Adrenal gland (tissue), 5 donors: ENCODE measurements around the gene RAB11FIP2.

ENCODE experiments used
- CTCF ChIP-seq, 6 experiments: fragments of 450-650 bp in 4 of 6; fragments of 200-600 bp in 2 of 6; sonication (generic) in 1 of 6; IDR thresholded peaks; 1 replicate in 5 of 6; 2 replicates in 1 of 6; pipeline versions ENCODE4 v1.5.1 to v1.8.0; 2016 to 2021; ENCODE audit warnings: antibody characterized with exemption in 6 of 6, mild to moderate bottlenecking in 2 of 6, moderate library complexity in 1 of 6
- POLR2A ChIP-seq, 2 donors: fragments of 450-650 bp; IDR thresholded peaks; one replicate each; pipeline ENCODE4 v1.6.1; 2017; ENCODE audit warnings: antibody characterized with exemption in 2 of 2, mild to moderate bottlenecking in 2 of 2, moderate library complexity in 1 of 2
- donor health status: DM: no; HTN: no; CAD: no.

DNA sequence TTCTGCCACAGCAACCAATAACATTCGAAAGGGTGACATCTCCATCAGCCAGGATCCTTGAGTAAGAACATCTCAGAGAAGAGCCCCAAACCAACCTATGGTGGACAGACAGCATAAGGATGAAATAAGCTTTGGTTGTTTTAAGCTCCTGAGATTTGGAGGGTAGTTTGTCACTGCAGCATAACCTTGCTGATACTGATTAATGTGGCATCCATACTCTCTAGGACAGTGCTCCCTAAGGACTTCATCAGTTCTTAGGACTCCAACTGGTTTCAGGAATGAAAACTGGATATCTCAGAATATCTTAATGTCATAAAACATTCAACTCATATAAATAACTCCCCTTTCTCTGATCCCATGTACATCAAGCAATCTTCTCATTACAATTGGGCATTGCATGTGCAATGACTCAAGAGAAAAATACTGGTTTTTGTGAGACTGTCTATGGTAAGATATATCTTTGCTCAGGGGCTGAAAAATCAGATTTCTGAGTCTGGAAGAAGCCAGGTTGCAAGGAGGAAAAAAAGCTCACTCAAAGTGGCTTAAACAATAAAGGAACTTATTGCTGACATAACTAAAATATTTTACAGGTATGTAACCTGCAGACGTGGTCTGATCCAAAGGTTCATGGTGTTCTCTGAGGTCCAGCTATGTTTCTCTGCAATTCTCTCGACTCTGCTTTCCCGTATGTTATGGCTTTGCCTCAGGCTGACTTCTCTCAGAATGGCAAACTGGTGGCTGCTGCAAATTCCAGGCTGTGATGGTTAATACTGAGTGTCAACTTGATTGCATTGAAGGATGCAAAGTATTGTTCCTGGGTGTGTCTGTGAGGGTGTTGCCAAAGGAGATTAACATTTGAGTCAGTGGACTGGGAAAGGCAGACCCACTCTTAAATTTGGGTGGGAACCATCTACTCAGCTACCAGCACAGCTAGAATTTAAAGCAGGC is 65.7 kb downstream of the RAB11FIP2 start:
- TF ChIP-seq CTCF (IDR thresholded peaks at IDR 0.05) (no peak), POLR2A (IDR thresholded peaks at IDR 0.05) (no peak)
